Activated CD4-positive, alpha-beta T cell treated with anti-CD3 and anti-CD28 coated beads for 1 hour (primary cell): ENCODE data around the gene ARHGAP28.

Experiments
- DNase-seq: peaks from one replicate; pipeline ENCODE4 v3.0.0-alpha.2; 2020

ARHGAP28 gene

DNA sequence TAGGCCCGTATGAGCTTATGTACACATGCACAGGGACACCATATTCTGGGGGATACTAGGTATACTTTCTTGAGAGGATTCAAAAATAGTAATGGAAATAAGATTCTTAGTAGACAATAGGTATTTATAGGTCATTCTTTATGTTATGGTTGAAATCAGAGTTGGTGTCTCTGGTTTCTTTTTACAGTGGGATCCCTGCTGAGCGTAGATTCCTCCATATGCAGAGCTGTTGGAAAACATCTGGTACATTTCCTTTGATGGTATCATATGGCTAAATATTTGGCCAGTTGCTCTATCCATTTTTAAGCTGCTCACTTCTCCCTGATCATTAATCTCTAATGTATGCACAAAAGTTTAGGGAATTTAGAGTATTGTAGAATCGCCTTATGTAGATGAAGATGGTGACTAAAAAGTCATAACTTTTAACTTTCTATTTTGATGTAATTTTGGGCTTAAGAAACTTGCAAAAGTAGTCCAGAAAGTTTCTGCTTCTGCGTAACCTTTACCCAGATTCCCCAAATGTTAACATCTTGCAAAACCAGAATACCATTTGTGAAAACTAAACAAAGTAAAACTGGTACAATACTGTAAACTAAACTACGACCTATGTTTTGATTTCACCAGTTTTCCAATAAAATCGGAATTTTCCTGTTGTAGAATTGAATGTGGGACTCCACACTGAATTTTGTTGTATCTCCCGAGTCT is 5.4 kb downstream of the ARHGAP28 start:
- no peak for DNase-seq

DNA sequence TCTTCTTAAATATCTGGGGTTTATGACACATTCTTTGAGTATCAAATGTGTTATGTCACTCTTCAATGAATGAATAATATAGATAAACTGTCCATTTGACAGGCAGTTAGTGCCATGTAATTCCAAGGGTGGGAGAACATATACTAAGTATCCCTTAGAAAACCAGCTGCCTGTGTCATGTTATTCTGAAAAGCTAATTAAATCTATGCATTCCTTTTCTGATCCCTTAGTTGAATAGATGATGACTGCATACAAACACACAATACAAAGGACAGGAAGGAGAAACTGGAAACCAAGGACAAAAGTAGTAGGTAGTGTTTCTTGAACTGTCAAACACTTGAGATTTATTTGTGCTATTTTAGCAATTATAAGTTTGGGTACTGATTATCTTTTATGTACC is 8.3 kb downstream of the ARHGAP28 start:
- no peak for DNase-seq

DNA sequence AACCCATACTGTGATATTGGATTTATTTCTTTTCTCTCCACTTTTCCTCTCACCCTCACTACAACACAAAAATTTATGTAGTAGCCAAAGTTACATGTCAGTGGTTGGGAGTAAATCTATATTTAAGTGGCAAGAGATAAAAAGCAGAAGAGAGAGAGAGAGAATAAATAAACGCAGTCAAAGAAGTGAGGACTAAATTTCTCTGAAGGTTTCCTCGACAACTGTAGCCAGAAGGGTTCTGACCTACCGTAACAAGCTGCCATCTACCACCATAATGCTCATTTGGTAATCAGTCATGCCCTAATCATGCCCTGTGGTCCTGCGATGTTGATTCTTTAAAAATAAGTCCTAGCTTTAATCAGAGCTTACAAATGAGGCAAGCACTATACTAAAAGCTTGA is 9.1 kb downstream of the ARHGAP28 start:
- DNase-seq = no peak

GRCh38 chr18:6741232-6741663 is 11.7 kb downstream of the ARHGAP28 start:
- DNase-seq = no peak

DNA sequence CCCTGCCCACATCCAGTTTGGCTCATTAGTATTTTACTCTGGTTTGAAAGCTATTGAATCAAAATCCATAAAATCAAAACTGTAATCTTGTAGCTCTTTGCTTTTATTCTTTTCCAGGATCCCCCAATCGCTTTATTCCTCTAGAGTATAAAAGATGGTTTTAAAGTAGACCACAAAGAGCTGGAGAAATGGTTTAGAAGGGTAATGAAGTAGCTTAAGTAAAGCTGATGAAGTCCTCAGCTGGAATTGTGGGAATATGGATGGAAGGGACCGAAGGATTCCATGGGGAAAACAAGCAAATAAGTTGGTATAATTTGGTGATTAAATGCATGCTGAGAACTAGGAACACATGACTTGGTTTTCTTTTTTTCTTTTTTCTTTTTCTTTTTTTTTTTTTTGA is 12.3 kb downstream of the ARHGAP28 start:
- no peak for DNase-seq

- DNase-seq = no peak
Measured at GRCh38 chr18:6743999-6744398, 14.5 kb downstream of the ARHGAP28 start.

GRCh38 chr18:6744816-6745455 is 15.4 kb downstream of the ARHGAP28 start:
- no peak for DNase-seq

GRCh38 chr18:6745504-6746031 is 16.1 kb downstream of the ARHGAP28 start:
- no peak for DNase-seq

- no peak for DNase-seq
Measured at GRCh38 chr18:6746386-6746960, 17.0 kb downstream of the ARHGAP28 start.

GRCh38 chr18:6747646-6748045 is 18.1 kb downstream of the ARHGAP28 start:
- DNase-seq = no peak

DNA sequence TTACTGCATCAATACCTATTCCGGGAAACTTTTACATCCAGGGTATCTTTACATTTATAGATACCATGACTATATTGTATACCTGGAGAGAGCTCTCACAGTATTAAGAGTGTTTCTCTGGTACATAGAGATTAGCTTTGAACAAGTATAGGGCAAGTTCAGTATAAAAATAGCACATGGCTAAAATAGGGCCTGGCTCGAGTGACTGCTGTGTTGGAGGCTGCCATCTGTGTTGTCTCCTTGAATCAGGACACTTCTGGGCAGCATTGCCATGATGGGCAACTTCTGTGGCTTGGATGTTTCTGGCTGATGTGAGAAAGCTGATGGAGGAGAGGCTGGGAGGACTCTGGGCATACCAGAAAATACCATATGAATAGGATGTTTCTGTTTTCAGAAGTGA is 18.7 kb downstream of the ARHGAP28 start:
- DNase-seq = no peak

- no peak for DNase-seq
Measured at GRCh38 chr18:6750411-6750810, 20.9 kb downstream of the ARHGAP28 start.

DNA sequence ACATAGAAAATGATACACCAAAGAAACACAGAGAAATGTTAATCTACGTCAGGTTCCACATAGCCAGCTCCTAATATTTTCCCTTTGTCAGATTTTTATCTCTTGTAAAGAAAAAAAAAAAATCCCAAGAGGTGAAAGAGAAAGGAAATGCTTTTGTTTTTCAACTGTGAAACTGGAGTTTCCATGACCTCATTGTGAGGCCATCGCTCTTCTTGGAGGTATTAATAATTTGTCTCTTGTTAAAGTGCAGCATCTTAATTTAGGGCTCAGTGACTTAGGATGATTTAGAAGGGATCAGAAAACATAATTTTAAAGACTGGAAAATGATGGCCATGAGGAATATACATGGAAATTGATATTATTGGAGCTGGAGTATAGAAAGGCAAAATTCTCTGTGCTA is 21.7 kb downstream of the ARHGAP28 start:
- no peak for DNase-seq

DNA sequence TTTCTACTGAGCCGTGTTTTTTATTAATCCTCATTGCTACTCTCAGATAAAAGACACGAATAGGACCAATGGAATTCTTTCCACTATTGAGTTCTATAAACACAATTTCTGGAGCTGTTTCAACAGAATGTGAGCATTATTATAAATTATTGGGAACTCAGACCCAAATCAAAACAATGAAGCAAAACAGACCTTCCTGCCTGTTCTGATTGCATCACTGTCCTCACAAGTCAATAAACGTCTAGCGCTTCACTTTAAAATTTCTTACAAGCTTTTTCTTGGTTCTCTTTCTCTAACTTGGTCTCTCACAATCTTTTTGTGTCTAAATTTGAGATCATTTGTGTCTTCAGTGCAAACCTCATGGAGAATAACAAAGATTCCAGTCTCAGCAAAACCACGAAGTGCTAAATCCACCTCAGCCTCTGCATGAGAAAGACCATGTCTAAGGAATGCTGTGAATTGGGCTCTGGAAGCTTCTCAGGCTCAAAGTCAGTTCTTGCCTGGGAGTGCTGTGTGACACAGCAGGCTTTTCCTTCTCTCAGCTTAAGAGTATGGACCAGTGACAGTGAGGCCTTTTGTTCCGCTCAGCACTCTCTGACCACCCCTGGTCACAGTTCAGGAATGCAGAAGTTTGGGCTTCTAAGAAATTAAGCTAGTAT is 22.8 kb downstream of the ARHGAP28 start:
- no peak for DNase-seq

GRCh38 chr18:6755107-6755506 is 25.6 kb downstream of the ARHGAP28 start:
- DNase-seq = no peak

DNA sequence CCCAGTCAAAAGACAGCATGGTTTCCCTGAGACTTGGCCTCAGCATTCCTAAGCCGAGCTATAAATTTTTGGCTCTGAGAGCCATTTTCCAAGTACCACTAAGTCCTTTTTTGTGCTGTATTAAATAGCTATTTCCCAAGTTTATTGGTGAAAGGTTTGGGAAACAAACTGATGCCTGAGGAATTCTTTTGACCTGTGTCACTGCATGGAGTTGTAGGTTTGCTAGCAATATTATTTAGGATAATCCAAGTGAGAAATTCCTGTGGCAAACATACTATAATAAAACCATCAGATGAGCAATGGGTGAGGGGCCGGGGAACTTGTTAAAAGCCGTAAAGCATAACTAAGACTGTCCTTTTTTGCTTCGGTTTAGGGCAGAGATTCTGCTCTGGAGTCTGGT is 28.4 kb downstream of the ARHGAP28 start:
- DNase-seq = no peak

DNA sequence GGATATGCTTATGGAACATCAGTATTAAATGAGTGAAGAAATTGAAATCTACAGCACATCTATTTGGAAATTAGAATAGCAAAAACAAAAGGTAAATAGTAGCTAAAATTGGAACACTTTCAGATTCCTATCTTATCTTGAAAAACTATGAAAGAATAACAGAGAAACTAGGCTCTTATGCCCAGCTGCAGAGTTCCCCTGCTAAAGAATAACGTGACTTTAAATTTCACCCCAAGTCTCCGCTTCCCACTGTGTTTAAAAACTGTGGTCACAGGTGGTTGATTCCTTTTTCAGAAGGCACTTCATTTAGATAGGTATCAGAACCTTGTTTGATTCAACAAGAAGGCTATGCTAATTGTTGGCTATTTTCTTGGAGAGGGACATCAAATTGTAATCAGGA is 30.1 kb downstream of the ARHGAP28 start:
- no peak for DNase-seq

DNA sequence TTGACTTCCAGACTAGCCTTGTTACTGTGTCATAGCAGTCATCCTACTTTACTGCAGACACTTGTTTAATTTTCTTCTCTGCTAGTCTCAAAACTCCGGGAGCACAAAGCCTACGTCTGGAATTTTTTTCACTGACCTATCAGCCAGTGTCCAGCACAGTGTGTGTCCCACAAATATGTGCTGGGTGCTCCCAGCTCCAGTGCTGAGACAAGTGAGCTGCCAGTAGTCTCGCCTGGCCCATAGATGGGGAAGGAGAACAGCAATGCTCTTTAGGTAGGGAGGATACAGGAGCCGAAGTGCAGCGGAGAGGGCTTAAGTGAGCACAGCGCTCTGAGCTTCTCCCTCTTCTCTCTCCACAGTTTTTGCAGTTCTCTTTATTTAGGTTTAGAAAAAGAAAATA is 34.0 kb downstream of the ARHGAP28 start:
- no peak for DNase-seq

GRCh38 chr18:6764382-6764781 is 34.9 kb downstream of the ARHGAP28 start:
- DNase-seq = no peak

DNA sequence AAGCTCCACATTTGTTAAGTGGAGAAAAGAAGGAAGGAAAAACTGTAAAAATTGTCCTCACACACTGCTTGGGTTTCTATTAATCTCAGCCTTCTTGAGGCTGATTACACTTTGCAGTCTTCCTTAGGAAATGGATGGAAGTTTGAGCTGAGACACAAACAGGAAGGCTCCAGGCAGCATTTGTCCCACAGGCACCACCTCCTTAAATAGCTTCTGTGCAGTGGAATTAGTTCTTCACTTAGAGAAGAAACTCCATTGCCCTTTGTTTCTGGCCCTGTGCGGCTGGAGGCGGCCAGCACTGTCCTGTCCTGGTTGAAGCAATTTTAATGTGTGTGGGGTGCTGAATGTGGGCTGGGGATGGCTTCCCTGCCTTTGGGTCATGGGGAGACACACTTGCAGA is 44.3 kb downstream of the ARHGAP28 start:
- DNase-seq = no peak

GRCh38 chr18:6775237-6775636 is 45.7 kb downstream of the ARHGAP28 start:
- no peak for DNase-seq

GRCh38 chr18:6775702-6776101 is 46.2 kb downstream of the ARHGAP28 start:
- DNase-seq = no peak

GRCh38 chr18:6776188-6776587 is 46.7 kb downstream of the ARHGAP28 start:
- no peak for DNase-seq

GRCh38 chr18:6777509-6777908 is 48.0 kb downstream of the ARHGAP28 start:
- no peak for DNase-seq
